Measurements from ENCODE around the gene PLEKHM2. TPM values are rescaled to one million over a fixed set of nuclear protein-coding genes. Genes with fewer than 3 reads are reported as not detected.

The PLEKHM2 gene
- total and polyA plus RNA-seq, 2 of the 8 experiments (the other 6 are each of a cell fraction or from before 2014, with no cell fraction given), result 38.3 to 47.6 TPM

GRCh38 chr1:15671430-15671829 is 12.7 kb upstream of the PLEKHM2 start:
- peaks cover 5% of the 10 kb centered on the region; the same call in 1 of the 2 replicates for H3K23me2 ChIP-seq (ENCODE audit: low read depth, low read length)
- CTCF ChIA-PET (ENCODE audit: partially characterized antibody), result interaction anchor here (0.8 to 2.2 kb wide), 4 partner anchors 17 to 66 kb away, joined by 4 to 8 read pairs (median 5); no protein-coding TSS in a partner anchor
- no peak overlapping the region for H3K4me3 ChIP-seq (ENCODE audit: extremely low read depth in 1 of 4, insufficient read depth in 2 of 4, low read depth in 3 of 4, low read length in 4 of 4)
- FAIRE-seq, result no peak
- TF ChIP-seq POLR2AphosphoS5 (IDR thresholded peaks at IDR 0.05; ENCODE audit: low read depth, low read length) (no peak), JUN (IDR thresholded peaks at IDR 0.05; ENCODE audit: low read depth, low read length) (no peak), RXRA (IDR thresholded peaks at IDR 0.05; ENCODE audit: insufficient read depth, low read depth, low read length) (no peak), BRCA1 (IDR thresholded peaks at IDR 0.05; ENCODE audit: low read depth, low read length) (no peak), SIRT6 (IDR thresholded peaks at IDR 0.05; ENCODE audit: low read length) (no peak), E2F6 (IDR thresholded peaks at IDR 0.05) (no peak), SP4 (IDR thresholded peaks at IDR 0.05; ENCODE audit: low read length) (no peak), TAF7 (optimal IDR thresholded peaks at IDR 0.05; ENCODE audit: borderline replicate concordance, low read depth, low read length) (no peak), SIX5 (IDR thresholded peaks at IDR 0.05; ENCODE audit: low read depth, low read length) (no peak)
- no peaks in the 10 kb centered on the region for H3K9me3 ChIP-seq (ENCODE audit: insufficient read depth in 2 of 2, low read depth in 1 of 2, low read length in 1 of 2)
- no peaks in the 10 kb centered on the region for H3K36me3 ChIP-seq (ENCODE audit: control insufficient read depth in 2 of 4, insufficient read depth in 4 of 4, low read length in 3 of 4)
- no peaks in the 10 kb centered on the region for H3K79me2 ChIP-seq (ENCODE audit: control insufficient read depth in 1 of 2, insufficient read depth in 2 of 2, low read length in 2 of 2)
- no peaks in the 10 kb centered on the region for H4K20me1 ChIP-seq (replicated peaks in 1 of 2; ENCODE audit: control insufficient read depth in 1 of 2, insufficient read depth in 2 of 2, low read length in 2 of 2)
- no peak overlapping the region for H2BK5ac ChIP-seq (ENCODE audit: low read depth, low read length)
- no peak overlapping the region for H3K27ac ChIP-seq (ENCODE audit: low read depth, low read length)
- H2AFZ ChIP-seq (ENCODE audit: low read length), result no peak overlapping the region
- no peak overlapping the region for H2BK15ac ChIP-seq (ENCODE audit: low read length)
- H4K8ac ChIP-seq (ENCODE audit: extremely low read depth, insufficient read depth, low read length), result no peak overlapping the region
- H3K79me1 ChIP-seq (ENCODE audit: low read depth, low read length), result peaks cover 3% of the 10 kb centered on the region; the same call in 1 of the 2 replicates
- H3K4me1 ChIP-seq (replicated peaks in 1 of 4; ENCODE audit: control insufficient read depth in 3 of 4, insufficient read depth in 4 of 4, low read length in 3 of 4), result peaks cover 0 to 5% (median 0%) of the 10 kb centered on the region in 4 experiments; a peak in 1 of 7 replicates
- no peak overlapping the region for H3K18ac ChIP-seq (ENCODE audit: extremely low read depth, low read length)
- H3K23ac ChIP-seq (ENCODE audit: insufficient read length), result no peak overlapping the region
- no peak overlapping the region for H4K5ac ChIP-seq (ENCODE audit: insufficient read length, low read depth, low read length)
- H3K4ac ChIP-seq (replicated peaks; ENCODE audit: insufficient read length, low read depth, low read length), result no peak overlapping the region
- no peak overlapping the region for H2BK20ac ChIP-seq (ENCODE audit: low read length)
- H3K56ac ChIP-seq (replicated peaks; ENCODE audit: insufficient read length, low read depth, low read length), result no peak overlapping the region
- WGBS, 2 experiments (ENCODE audit: extremely low coverage in 1 of 2, insufficient coverage in 1 of 2, insufficient read length in 1 of 2, insufficient replicate concordance in 2 of 2, low coverage in 1 of 2, low lambda C conversion rate in 2 of 2, missing lambda C conversion rate in 1 of 2), result 87% methylated on average over 2 of the region's 2 CpGs; no CpG with 5 or more reads in 1 of the 2 experiments
- DNase-seq (ENCODE audit: low read depth in 1 of 2, low spot score in 2 of 2), result no peak
- no peak overlapping the region for H3K4me2 ChIP-seq (ENCODE audit: insufficient read depth in 1 of 2, low read depth in 2 of 2, low read length in 2 of 2)
- no peak overlapping the region for H3K9ac ChIP-seq (replicated peaks in 1 of 4; ENCODE audit: extremely low read depth in 1 of 4, low read depth in 3 of 4, low read length in 3 of 4)
- no peak overlapping the region for H4K91ac ChIP-seq (replicated peaks; ENCODE audit: insufficient read length, low read length)
- no peak overlapping the region for H2BK12ac ChIP-seq (ENCODE audit: low read depth, low read length)
- POLR2A ChIA-PET (ENCODE audit: partially characterized antibody), result interaction anchor here (1.6 to 1.9 kb wide), 2 partner anchors 10 to 14 kb away, joined by 5 to 7 read pairs; no protein-coding TSS in a partner anchor
- no peak overlapping the region for H2AK5ac ChIP-seq (ENCODE audit: low read depth, low read length)
- H3K14ac ChIP-seq (ENCODE audit: insufficient read length), result no peak overlapping the region
- H2BK120ac ChIP-seq (replicated peaks; ENCODE audit: low read depth, low read length), result no peak overlapping the region
- no peaks in the 10 kb centered on the region for H3K27me3 ChIP-seq (replicated peaks in 1 of 4; ENCODE audit: control insufficient read depth in 3 of 4, extremely low read depth in 1 of 4, insufficient read depth in 3 of 4, low read length in 3 of 4)

Measured in H1 (cell line).